Fibroblast of lung (primary cell): ENCODE measurements around the gene STARD9. TPM values are rescaled to one million over a fixed set of nuclear protein-coding genes. Genes with fewer than 3 reads are reported as not detected.

Source experiments
- DNase-seq, 2 donors: peaks; one replicate each; pipeline versions ENCODE4 v3.0.0 to v3.0.0-alpha.2; 2010; ENCODE audit warnings: low read depth in 2 of 2
- H2AFZ ChIP-seq: 2 replicates; pipeline ENCODE4 v1.5.1; 2012; ENCODE audit warnings: low read length, control low read depth, inconsistent platforms
- H3K27ac ChIP-seq: 2 replicates; pipeline ENCODE4 v1.5.1; 2011; ENCODE audit warnings: low read length, control low read depth; ENCODE audit not compliant: insufficient read depth
- H3K27me3 ChIP-seq: 2 replicates; pipeline ENCODE4 v1.5.1; 2011; ENCODE audit warnings: mild to moderate bottlenecking, low read length; ENCODE audit not compliant: control insufficient read depth, insufficient read depth
- H3K36me3 ChIP-seq: 2 replicates; pipeline ENCODE4 v1.5.1; 2011; ENCODE audit warnings: low read length; ENCODE audit not compliant: control insufficient read depth, insufficient read depth
- H3K4me1 ChIP-seq: 2 replicates; pipeline ENCODE4 v1.5.1; 2011; ENCODE audit warnings: low read length; ENCODE audit not compliant: control insufficient read depth, insufficient read depth; ENCODE audit errors: extremely low read depth
- H3K4me2 ChIP-seq: 2 replicates; pipeline ENCODE4 v1.5.1; 2011; ENCODE audit warnings: low read length, control low read depth; ENCODE audit not compliant: insufficient read depth; ENCODE audit errors: extremely low read depth
- H3K4me3 ChIP-seq, 4 experiments: fragments of 200-600 bp in 1 of 4; sonication (generic) in 1 of 4; replicated peaks in 1 of 4; 2 replicates each; pipeline ENCODE4 v1.5.1; 2011 to 2016; ENCODE audit warnings: low read length in 4 of 4, low read depth in 3 of 4, mild to moderate bottlenecking in 3 of 4, control low read depth in 2 of 4, inconsistent platforms in 1 of 4, mixed read lengths in 1 of 4; ENCODE audit not compliant: insufficient read depth in 1 of 4; ENCODE audit errors: control extremely low read depth in 1 of 4
- H3K79me2 ChIP-seq: 2 replicates; pipeline ENCODE4 v1.5.1; 2012; ENCODE audit warnings: mild to moderate bottlenecking, low read length, inconsistent platforms; ENCODE audit not compliant: control insufficient read depth, insufficient read depth
- H3K9ac ChIP-seq: 2 replicates; pipeline ENCODE4 v1.5.1; 2011; ENCODE audit warnings: mild to moderate bottlenecking, low read length, control low read depth; ENCODE audit not compliant: insufficient read depth
- H3K9me3 ChIP-seq: 2 replicates; pipeline ENCODE4 v1.5.1; 2012; ENCODE audit warnings: low read depth, low read length; ENCODE audit not compliant: control insufficient read depth, insufficient read depth
- H4K20me1 ChIP-seq: 2 replicates; pipeline ENCODE4 v1.5.1; 2011; ENCODE audit warnings: low read length; ENCODE audit not compliant: control insufficient read depth, insufficient read depth; ENCODE audit errors: extremely low read depth
- CTCF ChIP-seq, 2 donors: IDR thresholded peaks in 1 of 2; conservative IDR thresholded peaks in 1 of 2; 1 replicate in 1 of 2; 2 replicates in 1 of 2; pipeline ENCODE4 v1.5.1; 2011 to 2012; ENCODE audit warnings: low read length in 2 of 2, control low read depth in 1 of 2, inconsistent platforms in 1 of 2, low read depth in 1 of 2, mild to moderate bottlenecking in 1 of 2
- EZH2 ChIP-seq: IDR thresholded peaks from 2 replicates; pipeline ENCODE4 v1.5.1; 2012; ENCODE audit warnings: low read length, control low read depth, mild to moderate bottlenecking; ENCODE audit errors: missing control alignments
- polyA plus RNA-seq, 2 donors: library from polyadenylated mRNA; depleted of rRNA in 1 of 2; stranded (reverse) in 1 of 2; unstranded in 1 of 2; fragments of >200 nt; gene quantifications; 2 replicates each; pipeline ENCODE4 v1.2.1, GENCODE V29; 2011 to 2012; ENCODE audit warnings: missing spikeins in 1 of 2
- total RNA-seq: library from RNA; depleted of rRNA; stranded (reverse); fragments of >200 nt; gene quantifications from 2 replicates; pipeline ENCODE4 v1.2.1, GENCODE V29; 2014

STARD9 gene
- total and polyA plus RNA-seq, 2 donors (not counting 1 experiment from before 2014, with no cell fraction given): 2.5 to 8.3 TPM

GRCh38 chr15:42632105-42632675 is 56.8 kb downstream of the STARD9 start:
- DNase-seq: no peak
- no peaks in the 10 kb centered on the region for H4K20me1 ChIP-seq
- no peaks in the 10 kb centered on the region for H3K4me1 ChIP-seq
- H3K4me2 ChIP-seq: no peak overlapping the region
- H3K79me2 ChIP-seq: no peaks in the 10 kb centered on the region
- H3K27me3 ChIP-seq: no peaks in the 10 kb centered on the region
- TF ChIP-seq CTCF (conservative IDR thresholded peaks at IDR 0.05 in 1 of 2, IDR thresholded peaks at IDR 0.05 in 1 of 2; ENCODE audit: low read depth in 1 of 2, low read length in 2 of 2) (no peak), EZH2 (no peak)
- no peak overlapping the region for H3K9ac ChIP-seq
- H3K4me3 ChIP-seq: no peak overlapping the region
- H2AFZ ChIP-seq: no peak overlapping the region
- H3K9me3 ChIP-seq: no peaks in the 10 kb centered on the region
- no peak overlapping the region for H3K27ac ChIP-seq
- no peaks in the 10 kb centered on the region for H3K36me3 ChIP-seq

- Histone ChIP-seq H2AFZ (no peak overlapping the region), H3K4me1 (no peaks in the 10 kb centered on the region), H3K79me2 (no peaks in the 10 kb centered on the region), H4K20me1 (no peaks in the 10 kb centered on the region), H3K36me3 (no peaks in the 10 kb centered on the region), H3K4me2 (no peak overlapping the region), H3K9ac (no peak overlapping the region), H3K27me3 (no peaks in the 10 kb centered on the region), H3K27ac (no peak overlapping the region), H3K9me3 (no peaks in the 10 kb centered on the region), H3K4me3 (no peak overlapping the region)
- TF ChIP-seq EZH2 (no peak), CTCF (conservative IDR thresholded peaks at IDR 0.05 in 1 of 2, IDR thresholded peaks at IDR 0.05 in 1 of 2; ENCODE audit: low read depth in 1 of 2, low read length in 2 of 2) (no peak)
- no peak for DNase-seq
Observed at GRCh38 chr15:42640109-42640508, 64.7 kb downstream of the STARD9 start.

GRCh38 chr15:42650208-42651066 is 75.0 kb downstream of the STARD9 start:
- no peaks in the 10 kb centered on the region for H3K9me3 ChIP-seq
- no peaks in the 10 kb centered on the region for H3K36me3 ChIP-seq
- H3K4me1 ChIP-seq: no peaks in the 10 kb centered on the region
- H3K4me2 ChIP-seq: no peak overlapping the region
- no peak overlapping the region for H3K9ac ChIP-seq
- TF ChIP-seq CTCF (conservative IDR thresholded peaks at IDR 0.05 in 1 of 2, IDR thresholded peaks at IDR 0.05 in 1 of 2; ENCODE audit: low read depth in 1 of 2, low read length in 2 of 2) (peak; percentile 90 to 91), EZH2 (no peak)
- H3K27ac ChIP-seq: no peak overlapping the region
- H4K20me1 ChIP-seq: no peaks in the 10 kb centered on the region
- H2AFZ ChIP-seq: no peak overlapping the region
- H3K79me2 ChIP-seq: no peaks in the 10 kb centered on the region
- peak; percentile 73 to 85 for DNase-seq
- H3K4me3 ChIP-seq: no peak overlapping the region
- H3K27me3 ChIP-seq: no peaks in the 10 kb centered on the region
